Esophagus muscularis mucosa (tissue), 4 donors: ENCODE data around the gene CABP4. TPM values are rescaled to one million over a fixed set of nuclear protein-coding genes. Genes with fewer than 3 reads are reported as not detected.
A peak's percentile ranks its signal among the peaks of the same experiment; 100 is the strongest.
"Not testable (repeated sequence)": the region's sequence is repeated elsewhere in the genome, so short reads cannot be mapped to it uniquely, and the experiment has no call there.

ENCODE experiments used
- DNase-seq: peaks from one replicate; pipeline ENCODE4 v3.0.0-alpha.2; 2017; ENCODE audit errors: extremely low spot score
- H3K27ac ChIP-seq, 4 donors: fragments of 200-600 bp; sonication (generic); replicated peaks in 1 of 4; 1 replicate in 3 of 4; 2 replicates in 1 of 4; pipeline ENCODE4 v1.5.1; 2016 to 2019; ENCODE audit warnings: mild to moderate bottlenecking in 1 of 4
- H3K27me3 ChIP-seq, 4 donors: fragments of 200-600 bp; sonication (generic); one replicate each; pipeline versions ENCODE4 v1.5.1 to v1.6.0; 2016 to 2019
- H3K36me3 ChIP-seq, 4 donors: fragments of 200-600 bp; sonication (generic); one replicate each; pipeline ENCODE4 v1.5.1; 2016 to 2019
- H3K4me1 ChIP-seq, 4 donors: fragments of 200-600 bp; sonication (generic); one replicate each; pipeline ENCODE4 v1.5.1; 2016 to 2019
- H3K4me3 ChIP-seq, 4 donors: fragments of 200-600 bp; sonication (generic); 1 replicate in 2 of 4; 2 replicates in 2 of 4; pipeline ENCODE4 v1.5.1; 2016 to 2019; ENCODE audit warnings: mild to moderate bottlenecking in 4 of 4, moderate library complexity in 1 of 4
- H3K9me3 ChIP-seq, 4 donors: fragments of 200-600 bp; sonication (generic); 1 replicate in 3 of 4; 2 replicates in 1 of 4; pipeline ENCODE4 v1.5.1; 2016 to 2019
- EP300 ChIP-seq: sonication (generic); formaldehyde crosslinking; IDR thresholded peaks from one replicate; pipeline ENCODE4 v1.6.1; 2017; ENCODE audit warnings: antibody characterized with exemption
- POLR2A ChIP-seq: fragments of 450-650 bp; IDR thresholded peaks from one replicate; pipeline ENCODE4 v1.6.1; 2017; ENCODE audit warnings: antibody characterized with exemption, moderate library complexity, mild to moderate bottlenecking, low read depth
- POLR2AphosphoS5 ChIP-seq, 2 donors: sonication (generic); formaldehyde crosslinking; IDR thresholded peaks; one replicate each; pipeline ENCODE4 v1.6.1; 2017; ENCODE audit warnings: antibody characterized with exemption in 2 of 2
- WGBS: methylation state at CpG from one replicate; pipeline ENCODE4 v1.1.5; 2018; 5-methylcytosine and 5-hydroxymethylcytosine counted together
- intact Hi-C: fragments of 100-400 bp; cut with DNase I; formaldehyde crosslinking; loops from one replicate; pipeline ENCODE4 v1.15.1; 2023
- total RNA-seq, 4 donors: library from RNA; depleted of rRNA; stranded (reverse); fragments of >200 nt; gene quantifications; one replicate each; pipeline versions ENCODE4 v1.1.0 to v1.2.1, GENCODE V29; 2016
- TF ChIP-seq, protein P1 (sequence below), 3 experiments: fragments of 200-600 bp in 2 of 3; fragments of 450-650 bp in 1 of 3; sonication (generic) in 2 of 3; IDR thresholded peaks; one replicate each; pipeline ENCODE4 v1.5.1; 2017 to 2019; ENCODE audit warnings: antibody characterized with exemption in 3 of 3, mild to moderate bottlenecking in 2 of 3, moderate library complexity in 1 of 3

The CABP4 gene
- total RNA-seq, 4 donors from 2014 or later = 0.50 to 2.9 (median 1.5) TPM

DNA sequence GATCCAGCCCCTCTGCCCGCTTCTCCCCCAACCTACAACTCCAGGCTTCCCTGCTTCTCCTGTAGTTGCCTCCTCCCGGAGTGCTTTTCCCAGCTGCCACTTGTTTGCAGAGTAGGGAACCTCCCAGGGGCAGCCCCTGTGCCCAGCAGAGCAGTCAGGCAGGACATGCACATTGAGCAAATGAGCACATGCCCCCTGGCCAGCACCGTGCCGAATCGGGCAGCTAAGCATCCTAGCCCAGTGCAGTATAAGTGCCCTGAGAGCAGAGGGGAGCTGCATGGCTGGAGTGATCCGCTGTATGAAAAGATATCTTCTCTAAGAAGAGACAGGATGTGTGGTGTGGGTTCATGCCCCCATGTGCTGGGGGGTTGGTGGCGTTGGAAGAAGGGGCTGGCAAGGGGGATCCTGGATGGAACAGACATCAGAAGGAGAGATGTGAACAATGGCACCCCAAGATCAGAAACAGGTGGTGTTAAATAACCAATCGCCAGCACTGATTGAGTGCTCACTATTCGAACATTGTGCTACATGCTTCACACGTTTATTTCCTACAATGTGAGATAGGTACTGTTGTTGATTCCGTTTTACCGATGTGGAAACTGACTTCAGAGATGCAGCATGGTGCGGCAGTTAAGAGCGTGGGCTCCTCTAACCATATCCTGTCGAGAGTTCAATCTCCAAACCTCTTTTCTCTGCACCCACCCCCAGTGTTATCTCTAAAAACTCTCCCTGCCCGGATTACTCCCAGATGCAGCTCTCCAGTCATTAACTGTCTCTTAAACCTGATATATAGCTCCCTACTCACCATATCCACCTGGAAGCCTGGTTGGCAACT, 28.9 kb downstream of the CABP4 start:
- no peak for TF ChIP-seq EP300
- no peak for TF ChIP-seq POLR2A
- TF ChIP-seq, protein P1, sequence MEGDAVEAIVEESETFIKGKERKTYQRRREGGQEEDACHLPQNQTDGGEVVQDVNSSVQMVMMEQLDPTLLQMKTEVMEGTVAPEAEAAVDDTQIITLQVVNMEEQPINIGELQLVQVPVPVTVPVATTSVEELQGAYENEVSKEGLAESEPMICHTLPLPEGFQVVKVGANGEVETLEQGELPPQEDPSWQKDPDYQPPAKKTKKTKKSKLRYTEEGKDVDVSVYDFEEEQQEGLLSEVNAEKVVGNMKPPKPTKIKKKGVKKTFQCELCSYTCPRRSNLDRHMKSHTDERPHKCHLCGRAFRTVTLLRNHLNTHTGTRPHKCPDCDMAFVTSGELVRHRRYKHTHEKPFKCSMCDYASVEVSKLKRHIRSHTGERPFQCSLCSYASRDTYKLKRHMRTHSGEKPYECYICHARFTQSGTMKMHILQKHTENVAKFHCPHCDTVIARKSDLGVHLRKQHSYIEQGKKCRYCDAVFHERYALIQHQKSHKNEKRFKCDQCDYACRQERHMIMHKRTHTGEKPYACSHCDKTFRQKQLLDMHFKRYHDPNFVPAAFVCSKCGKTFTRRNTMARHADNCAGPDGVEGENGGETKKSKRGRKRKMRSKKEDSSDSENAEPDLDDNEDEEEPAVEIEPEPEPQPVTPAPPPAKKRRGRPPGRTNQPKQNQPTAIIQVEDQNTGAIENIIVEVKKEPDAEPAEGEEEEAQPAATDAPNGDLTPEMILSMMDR (IDR thresholded peaks at IDR 0.05) = no peak
- no peak for TF ChIP-seq POLR2AphosphoS5 (IDR thresholded peaks at IDR 0.05)

DNA sequence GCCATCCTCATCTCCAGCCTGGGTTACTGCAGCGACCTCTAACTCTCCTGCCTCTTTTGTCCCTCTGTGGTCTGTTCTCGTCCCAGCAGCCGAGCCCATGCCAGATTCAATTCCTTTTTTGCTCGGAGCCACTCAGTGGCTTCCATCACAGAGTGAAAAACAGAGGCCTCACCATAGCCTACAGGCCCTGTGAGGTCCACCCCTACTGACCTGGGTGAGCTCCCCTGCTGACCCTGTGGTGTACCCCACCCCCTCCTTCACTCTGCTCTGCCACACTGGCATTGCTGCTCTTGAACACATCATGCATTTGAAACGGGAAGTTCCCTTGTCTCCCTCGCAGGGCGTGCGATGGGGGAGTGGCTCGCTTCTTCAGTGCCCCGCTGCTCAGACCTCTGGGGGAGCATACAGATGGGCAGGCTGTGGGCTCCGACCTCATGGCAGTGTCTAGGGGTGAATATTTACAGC, 29.7 kb downstream of the CABP4 start:
- no peak overlapping the region for H3K4me3 ChIP-seq
- no peaks in the 10 kb centered on the region for H3K27me3 ChIP-seq
- no peak overlapping the region for H3K27ac ChIP-seq
- intact Hi-C loops = no loop called here
- H3K4me1 ChIP-seq = peaks cover 18 to 43% (median 38%) of the 10 kb centered on the region in 4 donors
- TF ChIP-seq POLR2AphosphoS5 (IDR thresholded peaks at IDR 0.05) (no peak), EP300 (no peak), POLR2A (no peak)
- TF ChIP-seq, protein P1 (IDR thresholded peaks at IDR 0.05) = no peak
- DNase-seq = no peak
- peaks cover 7 to 41% (median 28%) of the 10 kb centered on the region in 4 donors for H3K36me3 ChIP-seq
- no peaks in the 10 kb centered on the region for H3K9me3 ChIP-seq
- WGBS = 73% methylated on average over 9 of the region's 11 CpGs

More for the DNA sequence above, 28.9 kb downstream of the CABP4 start:
- no peaks in the 10 kb centered on the region for H3K9me3 ChIP-seq
- no peaks in the 10 kb centered on the region for H3K27me3 ChIP-seq
- intact Hi-C loops = no loop called here
- H3K27ac ChIP-seq = peak overlapping the region; percentile 80 to 87 (median 82)
- H3K4me3 ChIP-seq = peak overlapping the region; percentile 58 to 72 (median 62)
- DNase-seq = no peak
- peaks cover 7 to 33% (median 20%) of the 10 kb centered on the region in 4 donors for H3K36me3 ChIP-seq
- H3K4me1 ChIP-seq = peaks cover 18 to 43% (median 38%) of the 10 kb centered on the region in 4 donors
- 92% methylated on average over 16 of the region's 16 CpGs for WGBS

DNA sequence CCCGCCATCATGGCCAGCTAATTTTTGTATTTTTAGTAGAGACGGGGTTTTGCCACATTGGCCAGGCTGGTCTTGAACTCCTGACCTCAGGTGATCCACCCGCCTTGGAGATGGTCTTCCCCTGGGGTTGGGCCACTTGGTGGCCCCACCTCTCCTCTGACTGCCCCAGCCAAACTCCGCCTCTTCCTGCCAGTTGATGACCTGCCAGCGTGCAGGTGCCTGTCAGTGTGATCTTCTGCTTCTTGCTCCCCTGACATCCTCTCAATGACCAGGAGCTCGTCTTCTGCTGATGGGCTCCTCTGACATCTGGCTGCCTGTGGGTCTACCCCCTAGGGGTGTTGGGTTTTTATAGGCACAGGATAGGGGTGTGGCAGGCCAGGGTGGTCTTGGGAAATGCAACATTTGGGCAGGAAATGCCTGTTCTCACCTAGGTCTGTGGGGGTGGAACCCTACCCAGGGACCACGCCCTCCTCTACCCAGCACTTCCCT, 30.8 kb downstream of the CABP4 start:
- 84% methylated on average over 7 of the region's 7 CpGs for WGBS
- Histone ChIP-seq H3K4me1 (peaks cover 18 to 48% (median 41%) of the 10 kb centered on the region in 4 donors), H3K36me3 (peaks cover 16 to 52% (median 38%) of the 10 kb centered on the region in 4 donors)
- H3K4me3 ChIP-seq, H3K27ac ChIP-seq, H3K27me3 ChIP-seq, DNase-seq, intact Hi-C loops, H3K9me3 ChIP-seq: not testable (repeated sequence)

DNA sequence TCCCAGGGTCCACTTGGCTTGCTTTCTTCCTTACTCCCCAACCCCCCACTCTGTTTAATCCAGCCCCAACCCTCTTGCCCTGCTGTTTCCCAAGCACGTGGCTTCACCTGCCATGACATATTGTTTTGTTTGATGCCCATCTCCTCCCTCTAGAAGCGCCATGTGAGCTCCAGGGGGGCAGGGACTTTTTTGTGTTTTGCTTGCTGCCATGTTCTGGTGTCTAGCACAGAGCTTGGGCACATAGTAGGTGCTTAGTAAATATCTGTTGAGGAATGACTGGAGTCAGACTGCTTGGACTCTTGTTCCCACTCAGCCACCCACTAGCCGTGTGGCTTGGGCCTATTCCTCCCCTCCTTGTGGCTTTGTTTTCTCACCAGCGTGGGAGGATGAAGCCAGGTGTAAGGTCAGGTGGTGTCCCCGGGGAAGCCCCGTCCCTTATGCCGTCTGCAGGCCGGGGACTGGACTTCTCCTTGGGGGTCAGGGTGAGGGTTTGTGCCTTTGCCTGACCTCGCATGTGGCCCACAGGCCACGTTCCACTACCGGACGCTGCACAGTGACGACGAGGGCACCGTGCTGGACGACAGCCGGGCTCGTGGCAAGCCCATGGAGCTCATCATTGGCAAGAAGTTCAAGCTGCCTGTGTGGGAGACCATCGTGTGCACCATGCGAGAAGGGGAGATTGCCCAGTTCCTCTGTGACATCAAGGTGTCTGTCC, 31.5 kb downstream of the CABP4 start:
- Histone ChIP-seq H3K36me3 (peaks cover 16 to 59% (median 45%) of the 10 kb centered on the region in 4 donors), H3K27me3 (no peaks in the 10 kb centered on the region), H3K27ac (no peak overlapping the region), H3K9me3 (no peaks in the 10 kb centered on the region), H3K4me3 (no peak overlapping the region), H3K4me1 (peaks cover 18 to 54% (median 46%) of the 10 kb centered on the region in 4 donors)
- DNase-seq = no peak
- TF ChIP-seq EP300 = no peak
- TF ChIP-seq POLR2AphosphoS5 (IDR thresholded peaks at IDR 0.05) = no peak
- no peak for TF ChIP-seq POLR2A
- TF ChIP-seq, protein P1 (IDR thresholded peaks at IDR 0.05) = no peak
- WGBS = 92% methylated on average over 16 of the region's 20 CpGs
- intact Hi-C loops = no loop called here
